ENCODE results near the gene GGPS1. TPM values are rescaled to one million over a fixed set of nuclear protein-coding genes. Genes with fewer than 3 reads are reported as not detected.
A peak's percentile ranks its signal among the peaks of the same experiment; 100 is the strongest.

Gene GGPS1
- total RNA-seq, 1 donor from 2014 or later = 13.0 TPM

DNA sequence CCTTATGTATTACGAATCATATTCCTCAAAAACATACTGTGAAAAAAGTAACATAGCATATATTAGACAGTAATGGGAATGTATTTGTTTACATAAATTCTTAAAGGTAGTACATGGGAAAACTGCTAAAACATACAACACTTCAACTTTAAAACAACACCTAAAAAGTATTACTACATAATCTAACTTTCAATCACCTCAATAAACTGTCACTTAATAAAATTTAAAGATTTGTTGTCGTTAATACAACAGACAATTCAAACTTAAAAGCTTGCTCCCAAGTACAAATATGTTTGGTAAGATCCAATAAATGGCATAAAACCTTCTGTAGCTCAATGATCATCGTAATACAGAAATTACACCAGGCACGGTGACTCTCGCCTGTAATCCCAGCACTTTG lies 4.1 kb upstream of the GGPS1 start:
- no peaks in the 10 kb centered on the region for H3K9me3 ChIP-seq
- DNase-seq (ENCODE audit: extremely low spot score in 2 of 2) = no peak
- H3K36me3 ChIP-seq = peaks cover 0 to 4% of the 10 kb centered on the region in 2 donors
- H3K4me1 ChIP-seq = peaks cover 64% of the 10 kb centered on the region
- TF ChIP-seq POLR2A (IDR thresholded peaks at IDR 0.05) (no peak), POLR2AphosphoS5 (IDR thresholded peaks at IDR 0.05; ENCODE audit: insufficient read depth in 1 of 2, low read depth in 1 of 2) (no peak)
- TF ChIP-seq, protein P1, sequence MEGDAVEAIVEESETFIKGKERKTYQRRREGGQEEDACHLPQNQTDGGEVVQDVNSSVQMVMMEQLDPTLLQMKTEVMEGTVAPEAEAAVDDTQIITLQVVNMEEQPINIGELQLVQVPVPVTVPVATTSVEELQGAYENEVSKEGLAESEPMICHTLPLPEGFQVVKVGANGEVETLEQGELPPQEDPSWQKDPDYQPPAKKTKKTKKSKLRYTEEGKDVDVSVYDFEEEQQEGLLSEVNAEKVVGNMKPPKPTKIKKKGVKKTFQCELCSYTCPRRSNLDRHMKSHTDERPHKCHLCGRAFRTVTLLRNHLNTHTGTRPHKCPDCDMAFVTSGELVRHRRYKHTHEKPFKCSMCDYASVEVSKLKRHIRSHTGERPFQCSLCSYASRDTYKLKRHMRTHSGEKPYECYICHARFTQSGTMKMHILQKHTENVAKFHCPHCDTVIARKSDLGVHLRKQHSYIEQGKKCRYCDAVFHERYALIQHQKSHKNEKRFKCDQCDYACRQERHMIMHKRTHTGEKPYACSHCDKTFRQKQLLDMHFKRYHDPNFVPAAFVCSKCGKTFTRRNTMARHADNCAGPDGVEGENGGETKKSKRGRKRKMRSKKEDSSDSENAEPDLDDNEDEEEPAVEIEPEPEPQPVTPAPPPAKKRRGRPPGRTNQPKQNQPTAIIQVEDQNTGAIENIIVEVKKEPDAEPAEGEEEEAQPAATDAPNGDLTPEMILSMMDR (IDR thresholded peaks at IDR 0.05) = no peak
- H3K27ac ChIP-seq = no peak overlapping the region
- no peak overlapping the region for H3K4me3 ChIP-seq
- H3K27me3 ChIP-seq = no peaks in the 10 kb centered on the region
- intact Hi-C loops (cut with DNase I) = no loop called here

DNA sequence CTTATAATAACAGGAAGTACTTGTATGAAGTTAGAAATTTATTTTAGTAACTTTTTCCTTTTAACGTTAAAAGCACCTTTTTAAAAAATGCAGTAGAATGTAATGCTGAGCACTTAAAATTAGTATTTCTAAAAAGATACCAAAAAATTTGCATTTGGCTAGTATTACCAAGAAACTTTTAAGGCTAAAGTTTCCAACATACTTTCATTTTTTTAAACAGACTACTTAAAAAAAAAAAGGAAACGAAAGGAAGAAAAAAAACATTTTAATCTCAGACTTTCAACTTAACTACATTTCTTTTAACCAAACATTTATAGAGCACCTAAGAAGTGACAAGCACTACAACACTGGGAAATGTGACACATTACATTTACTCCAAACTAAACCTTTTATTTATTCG lies 3.2 kb upstream of the GGPS1 start:
- no peak for TF ChIP-seq POLR2A (IDR thresholded peaks at IDR 0.05)
- no peak for TF ChIP-seq POLR2AphosphoS5 (IDR thresholded peaks at IDR 0.05; ENCODE audit: insufficient read depth in 1 of 2, low read depth in 1 of 2)
- H3K27me3 ChIP-seq = no peaks in the 10 kb centered on the region
- H3K4me1 ChIP-seq = peaks cover 72% of the 10 kb centered on the region
- no peaks in the 10 kb centered on the region for H3K36me3 ChIP-seq
- DNase-seq (ENCODE audit: extremely low spot score in 2 of 2) = no peak
- no peaks in the 10 kb centered on the region for H3K9me3 ChIP-seq
- peak overlapping the region in 1 of 2 donors; percentile 4 for H3K4me3 ChIP-seq
- intact Hi-C loops (cut with DNase I) = no loop called here
- peak overlapping the region; percentile 10 for H3K27ac ChIP-seq

DNA sequence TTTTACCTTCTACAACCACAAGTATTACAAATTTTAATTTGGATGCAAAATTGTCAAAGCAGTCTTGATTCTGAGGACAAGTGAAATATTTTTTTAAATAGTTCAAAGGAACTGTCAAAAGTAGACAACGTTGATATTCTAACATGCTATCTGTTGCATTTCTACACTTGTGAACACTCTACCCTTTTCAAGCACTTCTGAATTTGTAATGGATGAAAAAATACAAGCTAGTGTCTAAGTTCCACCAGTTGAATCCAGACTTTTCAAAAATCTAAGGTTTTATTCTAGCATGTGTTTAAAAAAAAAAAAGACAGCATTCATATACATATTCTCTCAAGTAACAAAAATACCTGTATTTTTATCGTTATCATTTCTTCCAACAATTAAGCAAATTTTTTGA lies 2.5 kb upstream of the GGPS1 start:
- TF ChIP-seq POLR2AphosphoS5 (IDR thresholded peaks at IDR 0.05; ENCODE audit: insufficient read depth in 1 of 2, low read depth in 1 of 2) = no peak
- Histone ChIP-seq H3K36me3 (no peaks in the 10 kb centered on the region), H3K9me3 (no peaks in the 10 kb centered on the region), H3K27ac (peak overlapping the region; percentile 94), H3K4me3 (peak overlapping the region; percentile 4 to 93), H3K4me1 (peaks cover 73% of the 10 kb centered on the region), H3K27me3 (no peaks in the 10 kb centered on the region)
- no peak for DNase-seq (ENCODE audit: extremely low spot score in 2 of 2)
- intact Hi-C loops (cut with DNase I) = no loop called here

DNA sequence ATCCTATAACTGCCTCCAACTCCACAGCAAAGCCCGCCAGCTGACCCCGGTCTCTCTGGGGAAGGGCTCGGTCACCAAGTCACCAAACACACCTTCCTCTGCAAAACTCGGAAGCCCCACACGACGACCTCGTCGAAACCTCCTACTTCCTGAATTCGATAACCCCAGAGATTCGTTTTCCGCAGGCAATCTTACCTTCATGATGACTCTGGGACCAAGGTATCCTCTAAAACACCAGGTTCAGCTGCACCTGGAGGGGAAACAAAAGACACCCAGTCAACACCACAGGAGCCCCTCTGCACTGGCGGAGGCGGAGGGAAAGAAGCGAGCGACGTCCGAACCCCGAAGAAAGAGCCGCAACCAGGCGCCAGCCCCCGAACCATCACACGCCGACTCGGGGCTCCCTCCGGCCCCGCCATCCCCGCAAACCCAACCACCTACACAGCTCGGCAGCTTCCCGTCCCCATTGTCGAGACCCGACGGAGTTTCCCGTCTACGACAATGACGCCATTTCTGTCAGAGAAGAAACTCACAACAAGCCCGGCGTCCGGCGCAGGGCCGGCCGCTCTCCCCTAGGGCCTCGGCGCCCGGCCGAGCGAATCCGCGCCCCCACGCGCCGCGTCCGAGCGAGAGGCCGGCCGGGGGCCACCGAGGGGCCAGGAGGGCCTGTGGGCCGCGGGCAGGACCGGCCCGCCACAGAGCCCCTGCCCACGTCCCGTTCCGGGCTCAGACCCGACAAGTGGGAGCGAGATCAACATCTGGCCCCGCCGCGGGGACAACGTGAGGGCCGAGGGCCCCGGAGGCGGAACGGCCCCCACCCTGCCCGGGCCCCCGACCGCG lies 1.4 kb upstream of the GGPS1 start:
- Histone ChIP-seq H3K4me3 (peak overlapping the region; percentile 65 to 93), H3K27me3 (no peaks in the 10 kb centered on the region), H3K27ac (peak overlapping the region; percentile 94), H3K9me3 (no peaks in the 10 kb centered on the region), H3K36me3 (no peaks in the 10 kb centered on the region), H3K4me1 (peaks cover 76% of the 10 kb centered on the region)
- DNase-seq (ENCODE audit: extremely low spot score in 2 of 2) = peak in 1 of 2 donors; percentile 89
- intact Hi-C loops (cut with DNase I) = no loop called here
- TF ChIP-seq, protein P1 (IDR thresholded peaks at IDR 0.05) = no peak
- no peak for TF ChIP-seq POLR2AphosphoS5 (IDR thresholded peaks at IDR 0.05; ENCODE audit: insufficient read depth in 1 of 2, low read depth in 1 of 2)
- no peak for TF ChIP-seq POLR2A (IDR thresholded peaks at IDR 0.05)

DNA sequence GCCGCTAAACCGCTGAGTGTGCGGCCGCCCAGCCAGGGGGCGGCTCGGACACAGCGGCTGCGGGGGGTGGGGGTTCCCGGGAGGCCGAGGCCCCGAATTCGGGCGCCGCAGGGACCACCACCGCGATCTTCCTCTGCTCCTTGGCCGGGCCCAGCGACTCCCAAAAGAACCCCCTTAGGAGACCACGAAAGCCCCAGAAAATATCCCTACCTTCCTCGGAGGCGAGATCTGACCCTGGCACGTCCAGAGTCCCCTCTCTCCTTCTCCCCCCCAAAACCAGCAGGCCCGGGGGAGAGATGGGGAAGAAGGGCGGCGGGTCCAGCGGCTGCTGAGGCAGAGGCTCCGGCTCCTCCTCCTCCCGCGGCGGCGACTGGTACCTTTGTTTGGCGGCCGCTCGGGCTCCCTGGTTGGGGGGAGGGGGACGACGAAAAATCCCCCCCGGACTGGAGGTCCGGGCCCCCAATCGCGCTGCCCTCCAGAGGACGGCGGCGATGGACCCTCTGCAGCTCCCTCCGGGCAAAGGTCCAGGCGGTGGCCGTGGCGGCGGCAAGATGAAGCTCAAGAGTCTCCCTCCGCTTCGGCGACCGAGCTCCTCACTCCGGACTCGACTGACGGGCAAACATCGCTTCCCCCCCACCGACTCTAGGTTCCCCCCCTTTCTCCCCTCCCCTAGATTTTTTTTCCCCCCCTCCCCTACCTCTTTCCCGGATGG lies 655 bp upstream of the GGPS1 start, which contains the start of gene ARID4B:
Gene ARID4B (minus strand): TSS at position 621 of the 712 bp plus-strand sequence. CDS start 1,260 bp downstream, outside the sequence.
- Histone ChIP-seq H3K4me3 (peak within 1 kb of the TSS; percentile 65 to 93), H3K36me3 (no peaks in the 10 kb centered on the region), H3K27me3 (no peaks in the 10 kb centered on the region), H3K4me1 (peaks cover 75% of the 10 kb centered on the region), H3K9me3 (no peaks in the 10 kb centered on the region), H3K27ac (peak within 1 kb of the TSS; percentile 94)
- intact Hi-C loops (cut with DNase I) = no loop called here
- TF ChIP-seq POLR2A (IDR thresholded peaks at IDR 0.05) (peak; percentile 10 to 73), POLR2AphosphoS5 (IDR thresholded peaks at IDR 0.05; ENCODE audit: insufficient read depth in 1 of 2, low read depth in 1 of 2) (peak in 1 of 2 donors; percentile 74)
- TF ChIP-seq, protein P1 (IDR thresholded peaks at IDR 0.05) = no peak
- DNase-seq (ENCODE audit: extremely low spot score in 2 of 2) = no peak

All from vagina (tissue), 2 donors.